VCaP (cell line): Measurements from ENCODE around the gene STK36.

Source experiments
- H3K27ac ChIP-seq: fragments of 450-650 bp; 2 replicates; pipeline ENCODE4 v1.5.1; 2017
- TF ChIP-seq, protein P1 (sequence below): fragments of 450-650 bp; conservative IDR thresholded peaks from 2 replicates; pipeline ENCODE4 v1.5.1; 2017; ENCODE audit warnings: mild to moderate bottlenecking, moderate library complexity

STK36 gene

GRCh38 chr2:218648088-218648786 lies 23.6 kb upstream of the STK36 start:
- TF ChIP-seq, protein P1, sequence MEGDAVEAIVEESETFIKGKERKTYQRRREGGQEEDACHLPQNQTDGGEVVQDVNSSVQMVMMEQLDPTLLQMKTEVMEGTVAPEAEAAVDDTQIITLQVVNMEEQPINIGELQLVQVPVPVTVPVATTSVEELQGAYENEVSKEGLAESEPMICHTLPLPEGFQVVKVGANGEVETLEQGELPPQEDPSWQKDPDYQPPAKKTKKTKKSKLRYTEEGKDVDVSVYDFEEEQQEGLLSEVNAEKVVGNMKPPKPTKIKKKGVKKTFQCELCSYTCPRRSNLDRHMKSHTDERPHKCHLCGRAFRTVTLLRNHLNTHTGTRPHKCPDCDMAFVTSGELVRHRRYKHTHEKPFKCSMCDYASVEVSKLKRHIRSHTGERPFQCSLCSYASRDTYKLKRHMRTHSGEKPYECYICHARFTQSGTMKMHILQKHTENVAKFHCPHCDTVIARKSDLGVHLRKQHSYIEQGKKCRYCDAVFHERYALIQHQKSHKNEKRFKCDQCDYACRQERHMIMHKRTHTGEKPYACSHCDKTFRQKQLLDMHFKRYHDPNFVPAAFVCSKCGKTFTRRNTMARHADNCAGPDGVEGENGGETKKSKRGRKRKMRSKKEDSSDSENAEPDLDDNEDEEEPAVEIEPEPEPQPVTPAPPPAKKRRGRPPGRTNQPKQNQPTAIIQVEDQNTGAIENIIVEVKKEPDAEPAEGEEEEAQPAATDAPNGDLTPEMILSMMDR: peak; percentile 92
- no peak overlapping the region for H3K27ac ChIP-seq

DNA sequence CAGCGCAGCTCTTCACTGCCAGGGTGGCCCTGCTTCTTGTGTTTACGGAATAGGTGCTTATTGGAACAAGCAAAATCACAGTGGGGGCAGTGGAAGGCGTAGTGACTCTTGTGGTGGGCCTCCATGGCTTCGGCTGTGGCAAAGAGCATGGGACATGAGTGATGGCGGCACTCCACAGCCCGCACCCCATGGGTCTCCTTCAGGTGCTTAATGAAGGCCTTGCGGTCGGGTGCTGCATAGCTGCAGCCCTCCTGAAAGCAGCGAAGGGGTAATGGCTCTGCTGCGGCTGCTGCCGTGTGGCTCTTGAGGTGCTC lies 23.1 kb upstream of the STK36 start:
- TF ChIP-seq, protein P1: peak; percentile 47
- no peak overlapping the region for H3K27ac ChIP-seq

GRCh38 chr2:218655751-218656150 lies 16.1 kb upstream of the STK36 start:
- no peak overlapping the region for H3K27ac ChIP-seq
- TF ChIP-seq, protein P1: no peak

GRCh38 chr2:218658671-218659257 lies 13.1 kb upstream of the STK36 start:
- H3K27ac ChIP-seq: peak overlapping the region; percentile 76
- TF ChIP-seq, protein P1: peak; percentile 69

- peak within 1 kb of the TSS; percentile 76 for H3K27ac ChIP-seq
- TF ChIP-seq, protein P1: no peak
These were observed 12.5 kb upstream of the STK36 start, which contains the start of the genes BCS1L and ZNF142 for GRCh38 chr2:218659258-218659987. TSS of gene BCS1L (plus strand) at chr2:218659683. CDS start at chr2:218660988, 1,305 bp downstream. TSS of gene ZNF142 (minus strand) at chr2:218659623. CDS start at chr2:218656429, 3,194 bp downstream.

GRCh38 chr2:218659988-218660358 lies 11.9 kb upstream of the STK36 start:
- TF ChIP-seq, protein P1: no peak
- H3K27ac ChIP-seq: peak overlapping the region; percentile 76

DNA sequence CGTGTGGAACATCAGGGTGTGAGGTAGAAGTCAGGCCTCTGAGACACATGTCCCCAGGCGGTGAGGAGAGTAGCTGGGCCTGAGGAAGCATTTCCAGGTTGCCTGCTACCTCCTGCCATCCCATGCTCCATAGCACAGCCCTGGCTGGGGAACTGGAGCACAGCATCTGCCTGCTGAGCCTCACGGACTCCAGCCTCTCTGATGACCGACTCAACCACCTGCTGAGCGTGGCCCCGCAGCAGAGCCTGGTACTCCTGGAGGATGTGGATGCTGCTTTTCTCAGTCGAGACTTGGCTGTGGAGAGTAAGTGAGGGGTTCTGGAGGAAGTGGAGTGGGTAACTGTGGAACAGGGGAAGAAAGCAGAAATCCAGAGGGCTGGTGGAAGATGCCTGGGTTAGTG lies 9.5 kb upstream of the STK36 start:
- H3K27ac ChIP-seq: no peak overlapping the region
- TF ChIP-seq, protein P1: no peak
